Measurements from ENCODE around the gene THAP4. TPM values are rescaled to one million over a fixed set of nuclear protein-coding genes. Genes with fewer than 3 reads are reported as not detected.

Gene THAP4
- polyA plus RNA-seq, 1 of the 3 experiments (the other 2 are of a cell fraction), result 64.7 TPM

DNA sequence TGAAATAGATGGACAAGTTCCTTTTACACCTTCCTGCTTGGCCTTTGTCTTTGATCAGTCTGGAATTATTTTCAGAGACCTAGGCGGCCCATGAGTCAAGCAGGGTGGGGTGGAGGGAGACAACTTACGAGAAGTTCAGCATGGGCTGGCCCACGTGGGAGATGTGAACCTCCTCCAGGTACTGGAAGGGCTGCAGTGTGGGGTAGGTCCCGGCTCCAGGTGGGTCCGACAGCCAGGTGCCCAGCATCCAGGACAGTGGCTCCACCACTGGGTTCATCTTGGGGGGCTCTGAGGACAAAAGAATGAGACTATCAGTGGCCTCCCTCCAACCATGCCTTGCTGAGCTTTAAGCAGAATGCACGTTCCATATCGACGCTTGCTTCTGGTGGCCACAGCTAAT lies 30.8 kb downstream of the THAP4 start:
- Histone ChIP-seq H3K4me2 (no peak overlapping the region), H3K9me3 (no peaks in the 10 kb centered on the region), H3K36me3 (replicated peaks in 1 of 2; ENCODE audit: control insufficient read depth in 1 of 2, insufficient read depth in 2 of 2, low read length in 1 of 2) (peaks cover 20 to 29% of the 10 kb centered on the region in 2 experiments), H3K4me3 (ENCODE audit: low read depth in 2 of 2, low read length in 1 of 2) (no peak overlapping the region), H4K20me1 (ENCODE audit: insufficient read depth) (0 out of 2 replicates have a peak, but pooled peaks cover 2% of the 10 kb centered on the region), H3K4me1 (ENCODE audit: control insufficient read depth in 1 of 2, insufficient read depth in 2 of 2, low read depth in 1 of 2, low read length in 1 of 2) (no peaks in the 10 kb centered on the region), H3K9me2 (no peaks in the 10 kb centered on the region), H3K27me3 (ENCODE audit: insufficient read depth) (no peaks in the 10 kb centered on the region), H3K9ac (no peak overlapping the region), H3K27ac (ENCODE audit: low read depth in 2 of 2, low read length in 1 of 2) (no peak overlapping the region), H2AFZ (ENCODE audit: low read depth) (no peak overlapping the region), H3K79me2 (ENCODE audit: insufficient read depth) (peaks cover 27% of the 10 kb centered on the region), H3F3A (replicated peaks; ENCODE audit: insufficient read depth) (no peaks in the 10 kb centered on the region)
- CTCF ChIA-PET, result interaction anchor here (0.8 to 1.1 kb wide), 2 partner anchors 19 to 53 kb away, joined by 3 to 4 read pairs; no protein-coding TSS in a partner anchor
- no peak for DNase-seq
- WGBS (ENCODE audit: low lambda C conversion rate), result 98% methylated on average over 8 of the region's 8 CpGs
- POLR2A ChIA-PET, result no interaction called here
- TF ChIP-seq CHD2 (IDR thresholded peaks at IDR 0.05; ENCODE audit: low read length, partially characterized antibody) (no peak), FOXJ3 (CRISPR knock-in tag; IDR thresholded peaks at IDR 0.05) (no peak), RAD21 (IDR thresholded peaks at IDR 0.05; ENCODE audit: low read length) (no peak), FOXM1 (IDR thresholded peaks at IDR 0.05; ENCODE audit: low read depth) (no peak), GATA2 (CRISPR knock-in tag; IDR thresholded peaks at IDR 0.05) (no peak), TEAD4 (IDR thresholded peaks at IDR 0.05; ENCODE audit: borderline replicate concordance, insufficient read depth) (no peak), EZH2phosphoT487 (IDR thresholded peaks at IDR 0.05; ENCODE audit: borderline replicate concordance, low read depth) (no peak)

DNA sequence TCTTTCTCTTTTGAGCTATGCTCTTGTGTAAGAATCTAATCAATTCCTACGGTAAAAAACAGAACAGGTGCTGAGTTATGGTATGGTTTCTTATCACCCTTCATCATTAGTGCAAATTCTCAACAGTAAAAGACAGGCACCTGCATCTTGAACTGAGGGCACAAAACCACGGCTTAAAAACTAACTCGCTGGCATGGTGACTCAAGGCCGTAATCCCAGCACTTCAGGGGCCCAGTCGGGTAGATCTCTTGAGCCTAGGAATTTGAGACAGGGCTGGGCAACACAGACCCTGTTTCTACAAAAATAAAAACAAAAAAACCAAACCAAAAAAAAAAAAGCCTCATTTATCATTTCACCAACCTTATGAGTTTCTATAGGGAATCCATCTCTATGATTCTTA lies 33.3 kb downstream of the THAP4 start:
- Histone ChIP-seq H3K9me2 (no peaks in the 10 kb centered on the region), H3K4me3 (ENCODE audit: low read depth in 2 of 2, low read length in 1 of 2) (no peak overlapping the region), H3K79me2 (ENCODE audit: insufficient read depth) (peaks cover 5% of the 10 kb centered on the region; the same call in 1 of the 2 replicates), H3K27me3 (ENCODE audit: insufficient read depth) (no peaks in the 10 kb centered on the region), H3F3A (replicated peaks; ENCODE audit: insufficient read depth) (no peaks in the 10 kb centered on the region), H2AFZ (ENCODE audit: low read depth) (no peak overlapping the region), H3K4me1 (ENCODE audit: control insufficient read depth in 1 of 2, insufficient read depth in 2 of 2, low read depth in 1 of 2, low read length in 1 of 2) (no peaks in the 10 kb centered on the region), H3K27ac (ENCODE audit: low read depth in 2 of 2, low read length in 1 of 2) (no peak overlapping the region), H3K4me2 (no peak overlapping the region), H4K20me1 (ENCODE audit: insufficient read depth) (no peaks in the 10 kb centered on the region), H3K9me3 (no peaks in the 10 kb centered on the region), H3K36me3 (replicated peaks in 1 of 2; ENCODE audit: control insufficient read depth in 1 of 2, insufficient read depth in 2 of 2, low read length in 1 of 2) (peaks cover 26 to 28% of the 10 kb centered on the region in 2 experiments), H3K9ac (no peak overlapping the region)
- WGBS (ENCODE audit: low lambda C conversion rate), result 94% methylated on average over 5 of the region's 5 CpGs
- DNase-seq, result no peak
- TF ChIP-seq FOSL2 (IDR thresholded peaks at IDR 0.05; ENCODE audit: borderline replicate concordance, low read depth) (no peak), RCOR1 (IDR thresholded peaks at IDR 0.05; ENCODE audit: low read length) (no peak), CHD2 (IDR thresholded peaks at IDR 0.05; ENCODE audit: low read length, partially characterized antibody) (no peak), EP300 (IDR thresholded peaks at IDR 0.05; ENCODE audit: borderline replicate concordance in 1 of 2, low read depth in 1 of 2, low read length in 1 of 2) (no peak), NFIC (IDR thresholded peaks at IDR 0.05; ENCODE audit: borderline replicate concordance) (no peak), GATA2 (CRISPR knock-in tag; IDR thresholded peaks at IDR 0.05) (no peak), FOXJ3 (CRISPR knock-in tag; IDR thresholded peaks at IDR 0.05) (no peak), CTCF (IDR thresholded peaks at IDR 0.05) (no peak), IRF3 (IDR thresholded peaks at IDR 0.05; ENCODE audit: low read depth, low read length) (no peak), RXRA (IDR thresholded peaks at IDR 0.05; ENCODE audit: borderline replicate concordance, low read depth) (no peak), REST (IDR thresholded peaks at IDR 0.05; ENCODE audit: low read depth, low read length) (no peak), FOXM1 (IDR thresholded peaks at IDR 0.05; ENCODE audit: low read depth) (no peak), JUND (IDR thresholded peaks at IDR 0.05) (no peak)
- ChIA-PET POLR2A (interaction anchor here (0.7 kb wide), 1 partner anchor 500 kb away, joined by 4 read pairs; no protein-coding TSS in a partner anchor), CTCF (no interaction called here)
